Measurements from ENCODE around the gene COL4A3.

The COL4A3 gene

GRCh38 chr2:227301523-227301922 lies 137.1 kb downstream of the COL4A3 start:
- DNase-seq (ENCODE audit: low read depth), result no peak
- no peak overlapping the region for H3K4me3 ChIP-seq (ENCODE audit: low read length)
- TF ChIP-seq, protein P1, sequence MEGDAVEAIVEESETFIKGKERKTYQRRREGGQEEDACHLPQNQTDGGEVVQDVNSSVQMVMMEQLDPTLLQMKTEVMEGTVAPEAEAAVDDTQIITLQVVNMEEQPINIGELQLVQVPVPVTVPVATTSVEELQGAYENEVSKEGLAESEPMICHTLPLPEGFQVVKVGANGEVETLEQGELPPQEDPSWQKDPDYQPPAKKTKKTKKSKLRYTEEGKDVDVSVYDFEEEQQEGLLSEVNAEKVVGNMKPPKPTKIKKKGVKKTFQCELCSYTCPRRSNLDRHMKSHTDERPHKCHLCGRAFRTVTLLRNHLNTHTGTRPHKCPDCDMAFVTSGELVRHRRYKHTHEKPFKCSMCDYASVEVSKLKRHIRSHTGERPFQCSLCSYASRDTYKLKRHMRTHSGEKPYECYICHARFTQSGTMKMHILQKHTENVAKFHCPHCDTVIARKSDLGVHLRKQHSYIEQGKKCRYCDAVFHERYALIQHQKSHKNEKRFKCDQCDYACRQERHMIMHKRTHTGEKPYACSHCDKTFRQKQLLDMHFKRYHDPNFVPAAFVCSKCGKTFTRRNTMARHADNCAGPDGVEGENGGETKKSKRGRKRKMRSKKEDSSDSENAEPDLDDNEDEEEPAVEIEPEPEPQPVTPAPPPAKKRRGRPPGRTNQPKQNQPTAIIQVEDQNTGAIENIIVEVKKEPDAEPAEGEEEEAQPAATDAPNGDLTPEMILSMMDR (IDR thresholded peaks at IDR 0.05; ENCODE audit: insufficient read depth, low read depth, low read length, missing control alignments), result no peak

GRCh38 chr2:227308784-227309183 lies 144.4 kb downstream of the COL4A3 start:
- TF ChIP-seq, protein P1 (IDR thresholded peaks at IDR 0.05; ENCODE audit: insufficient read depth, low read depth, low read length, missing control alignments), result no peak
- DNase-seq (ENCODE audit: low read depth), result peak; percentile 96
- H3K4me3 ChIP-seq (ENCODE audit: low read length), result peak overlapping the region; percentile 4

GRCh38 chr2:227310756-227311110 lies 146.3 kb downstream of the COL4A3 start:
- H3K4me3 ChIP-seq (ENCODE audit: low read length), result no peak overlapping the region
- TF ChIP-seq, protein P1 (IDR thresholded peaks at IDR 0.05; ENCODE audit: insufficient read depth, low read depth, low read length, missing control alignments), result no peak
- peak; percentile 76 for DNase-seq (ENCODE audit: low read depth)

GRCh38 chr2:227311861-227312506 lies 147.6 kb downstream of the COL4A3 start:
- no peak overlapping the region for H3K4me3 ChIP-seq (ENCODE audit: low read length)
- DNase-seq (ENCODE audit: low read depth), result no peak
- TF ChIP-seq, protein P1 (IDR thresholded peaks at IDR 0.05; ENCODE audit: insufficient read depth, low read depth, low read length, missing control alignments), result no peak

DNA sequence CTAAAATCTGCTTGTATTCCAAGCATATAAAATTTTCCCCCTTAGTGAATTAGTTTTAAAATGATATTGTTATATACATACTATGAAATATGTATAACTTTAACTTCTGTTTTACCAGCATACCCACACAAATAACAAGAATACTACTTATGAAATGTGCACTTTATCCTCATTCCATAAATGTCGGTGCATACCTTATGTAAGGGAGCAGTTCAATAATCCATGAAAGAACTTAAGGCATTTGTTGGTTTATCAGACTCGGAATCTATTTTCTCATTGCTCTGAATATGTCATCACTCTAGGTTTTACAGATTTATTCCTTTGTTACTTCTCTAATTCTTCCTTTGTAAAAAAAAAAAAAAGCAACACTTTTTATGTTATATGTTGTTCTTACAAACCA lies 148.2 kb downstream of the COL4A3 start:
- TF ChIP-seq, protein P1 (IDR thresholded peaks at IDR 0.05; ENCODE audit: insufficient read depth, low read depth, low read length, missing control alignments), result no peak
- no peak overlapping the region for H3K4me3 ChIP-seq (ENCODE audit: low read length)
- DNase-seq (ENCODE audit: low read depth), result no peak

- TF ChIP-seq, protein P1 (IDR thresholded peaks at IDR 0.05; ENCODE audit: insufficient read depth, low read depth, low read length, missing control alignments), result no peak
- H3K4me3 ChIP-seq (ENCODE audit: low read length), result no peak overlapping the region
- DNase-seq (ENCODE audit: low read depth), result no peak
Observed at GRCh38 chr2:227313310-227313709, 148.9 kb downstream of the COL4A3 start.

DNA sequence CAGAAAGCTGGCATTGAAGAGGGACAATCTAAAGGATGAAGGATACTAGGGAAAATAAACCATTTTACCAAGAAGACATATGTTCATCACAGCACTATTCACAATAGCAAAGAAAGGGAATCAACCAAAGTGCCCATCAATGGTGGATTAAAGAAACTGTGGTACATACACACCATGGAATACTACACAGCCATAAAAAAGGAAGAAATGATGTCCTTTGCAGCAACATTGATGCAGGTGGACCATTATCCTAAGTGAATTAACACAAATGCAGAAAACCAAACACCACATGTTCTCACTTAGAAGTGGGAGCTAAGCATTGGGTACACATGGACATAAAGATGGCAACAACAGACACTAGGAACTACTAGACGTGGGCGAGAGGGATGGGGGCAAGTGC lies 153.4 kb downstream of the COL4A3 start:
- no peak overlapping the region for H3K4me3 ChIP-seq (ENCODE audit: low read length)
- TF ChIP-seq, protein P1 (IDR thresholded peaks at IDR 0.05; ENCODE audit: insufficient read depth, low read depth, low read length, missing control alignments), result no peak
- no peak for DNase-seq (ENCODE audit: low read depth)
